Nephron progenitor cell (in vitro differentiated cells): ENCODE measurements around the gene ANKFY1.

Experiments used
- DNase-seq: peaks from one replicate; pipeline ENCODE4 v3.0.0; 2021
- H3K27ac Mint-ChIP-seq: 2 replicates; pipeline ENCODE4 v1.8.0; 2021; ENCODE audit warnings: mild to moderate bottlenecking, moderate library complexity, mixed read lengths
- H3K27me3 Mint-ChIP-seq: 2 replicates; pipeline ENCODE4 v1.8.0; 2021; ENCODE audit warnings: mild to moderate bottlenecking, low read depth, mixed read lengths; ENCODE audit not compliant: poor library complexity
- H3K36me3 Mint-ChIP-seq: 2 replicates; pipeline ENCODE4 v1.8.0; 2021; ENCODE audit warnings: low read depth, mixed read lengths
- H3K4me1 Mint-ChIP-seq: 2 replicates; pipeline ENCODE4 v1.8.0; 2021; ENCODE audit warnings: mixed read lengths
- H3K4me3 Mint-ChIP-seq: 2 replicates; pipeline ENCODE4 v1.8.0; 2021; ENCODE audit warnings: mild to moderate bottlenecking, moderate library complexity, mixed read lengths
- H3K9me3 Mint-ChIP-seq: 2 replicates; pipeline ENCODE4 v1.8.0; 2021; ENCODE audit warnings: mild to moderate bottlenecking, moderate library complexity, mixed read lengths
- TF ChIP-seq, protein P1 (sequence below): fragments of 200-600 bp; sonication (generic); IDR thresholded peaks from 2 replicates; pipeline ENCODE4 v1.5.0; 2021; ENCODE audit warnings: antibody characterized with exemption

Gene ANKFY1

DNA sequence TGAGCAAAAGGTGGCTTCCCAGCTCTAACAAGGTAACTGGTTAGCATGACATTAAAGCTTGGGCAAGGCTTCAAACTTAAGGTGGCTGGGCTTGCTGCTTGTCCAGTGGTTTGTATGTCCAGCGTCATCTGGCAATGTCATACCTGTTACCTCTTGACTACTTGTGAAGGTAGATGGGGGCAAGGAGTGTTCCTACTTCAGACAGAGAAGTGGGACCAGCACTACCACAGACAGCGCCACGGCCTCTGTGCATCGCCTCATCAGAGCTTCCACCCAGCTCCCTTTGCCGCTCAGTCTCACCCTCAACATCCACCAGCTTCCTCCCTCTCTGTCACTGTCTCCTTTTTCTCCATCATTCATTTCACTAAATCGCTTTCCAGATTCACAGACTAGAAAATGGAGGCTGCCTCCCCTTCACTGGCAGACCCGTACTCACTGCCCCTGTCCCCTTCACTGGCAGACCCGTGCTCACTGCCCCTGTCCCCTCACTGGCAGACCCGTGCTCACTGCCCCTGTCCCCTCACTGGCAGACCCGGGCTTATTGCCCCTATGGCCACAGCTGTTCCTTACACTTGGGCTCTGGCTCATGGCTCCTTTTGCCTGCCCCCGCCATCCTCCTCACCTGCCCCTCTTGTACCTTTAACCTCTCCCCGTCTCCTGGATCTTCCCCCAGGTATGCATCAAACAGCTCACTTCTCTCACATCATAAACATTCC lies 106.0 kb downstream of the ANKFY1 start:
- no peak overlapping the region for H3K4me3 Mint-ChIP-seq
- H3K36me3 Mint-ChIP-seq = no peaks in the 10 kb centered on the region
- TF ChIP-seq, protein P1, sequence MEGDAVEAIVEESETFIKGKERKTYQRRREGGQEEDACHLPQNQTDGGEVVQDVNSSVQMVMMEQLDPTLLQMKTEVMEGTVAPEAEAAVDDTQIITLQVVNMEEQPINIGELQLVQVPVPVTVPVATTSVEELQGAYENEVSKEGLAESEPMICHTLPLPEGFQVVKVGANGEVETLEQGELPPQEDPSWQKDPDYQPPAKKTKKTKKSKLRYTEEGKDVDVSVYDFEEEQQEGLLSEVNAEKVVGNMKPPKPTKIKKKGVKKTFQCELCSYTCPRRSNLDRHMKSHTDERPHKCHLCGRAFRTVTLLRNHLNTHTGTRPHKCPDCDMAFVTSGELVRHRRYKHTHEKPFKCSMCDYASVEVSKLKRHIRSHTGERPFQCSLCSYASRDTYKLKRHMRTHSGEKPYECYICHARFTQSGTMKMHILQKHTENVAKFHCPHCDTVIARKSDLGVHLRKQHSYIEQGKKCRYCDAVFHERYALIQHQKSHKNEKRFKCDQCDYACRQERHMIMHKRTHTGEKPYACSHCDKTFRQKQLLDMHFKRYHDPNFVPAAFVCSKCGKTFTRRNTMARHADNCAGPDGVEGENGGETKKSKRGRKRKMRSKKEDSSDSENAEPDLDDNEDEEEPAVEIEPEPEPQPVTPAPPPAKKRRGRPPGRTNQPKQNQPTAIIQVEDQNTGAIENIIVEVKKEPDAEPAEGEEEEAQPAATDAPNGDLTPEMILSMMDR = no peak
- DNase-seq = no peak
- no peak overlapping the region for H3K27ac Mint-ChIP-seq
- H3K9me3 Mint-ChIP-seq = no peaks in the 10 kb centered on the region
- H3K27me3 Mint-ChIP-seq = peaks cover 2% of the 10 kb centered on the region
- peaks cover 32% of the 10 kb centered on the region for H3K4me1 Mint-ChIP-seq

DNA sequence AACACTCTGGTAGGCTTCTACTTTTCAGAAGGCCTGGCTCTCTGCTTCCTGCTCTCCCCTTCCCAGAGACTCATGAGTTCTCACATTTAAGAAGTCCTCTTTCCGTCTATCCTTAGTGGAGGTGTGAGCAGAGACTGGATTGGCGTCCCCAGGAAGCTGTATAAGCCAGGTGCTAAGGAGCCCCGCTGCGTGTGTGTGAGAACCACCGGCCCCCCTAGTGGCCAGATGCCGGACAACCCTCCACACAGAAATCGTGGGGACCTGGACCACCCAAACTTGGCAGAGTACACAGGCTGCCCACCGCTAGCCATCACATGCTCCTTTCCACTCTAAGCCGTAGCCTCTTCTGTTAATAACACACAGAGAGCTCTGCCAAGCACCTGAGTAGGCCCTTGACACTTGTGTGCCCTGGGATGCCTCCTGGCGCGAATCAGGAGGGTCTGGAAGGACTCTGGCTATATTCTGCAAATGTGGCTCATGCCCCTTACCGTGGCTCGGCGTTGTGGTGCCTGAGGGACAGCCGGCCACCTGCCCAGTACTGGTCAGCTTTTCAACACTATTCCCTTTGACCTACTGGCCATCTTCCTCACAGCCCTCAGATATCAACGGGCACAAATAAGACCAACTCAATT lies 106.9 kb downstream of the ANKFY1 start:
- DNase-seq = peak; percentile 23
- H3K4me1 Mint-ChIP-seq = peaks cover 23% of the 10 kb centered on the region
- TF ChIP-seq, protein P1 = peak; percentile 30
- no peaks in the 10 kb centered on the region for H3K36me3 Mint-ChIP-seq
- no peak overlapping the region for H3K27ac Mint-ChIP-seq
- H3K9me3 Mint-ChIP-seq = no peaks in the 10 kb centered on the region
- peaks cover 2% of the 10 kb centered on the region for H3K27me3 Mint-ChIP-seq
- no peak overlapping the region for H3K4me3 Mint-ChIP-seq

DNA sequence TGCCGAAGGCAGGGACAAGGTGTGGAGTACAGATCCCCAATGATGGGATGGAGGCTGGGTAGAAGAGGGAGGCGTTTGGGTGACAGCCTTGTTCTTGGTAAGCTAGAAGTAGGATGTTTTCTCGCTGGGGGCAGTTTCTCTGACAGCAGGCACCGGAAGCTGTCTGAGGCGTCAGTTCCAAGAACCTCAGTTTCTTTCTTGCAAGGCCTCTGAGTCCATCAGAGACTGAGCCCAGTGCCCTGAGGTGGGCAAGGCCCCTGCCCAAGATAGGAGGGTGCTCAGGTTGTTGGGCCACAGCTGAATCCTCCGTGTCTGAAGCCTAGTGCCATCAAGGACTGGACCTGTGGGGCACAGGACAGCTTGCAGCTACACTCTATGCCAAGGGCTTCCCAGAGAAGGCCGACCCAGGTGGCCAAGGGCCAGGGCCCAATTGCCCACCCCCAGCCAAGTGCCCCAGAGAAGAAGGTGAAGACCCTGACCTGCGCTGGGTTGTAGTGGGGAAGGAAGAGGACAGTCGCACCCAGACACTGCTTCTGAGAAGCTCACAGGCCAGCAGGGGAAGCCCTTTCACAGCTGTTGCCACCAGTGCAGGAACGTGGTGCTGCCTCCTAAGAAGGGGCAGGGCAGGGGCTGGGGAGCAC lies 107.7 kb downstream of the ANKFY1 start:
- Mint-ChIP-seq H3K27ac (no peak overlapping the region), H3K4me3 (no peak overlapping the region), H3K9me3 (no peaks in the 10 kb centered on the region), H3K4me1 (peaks cover 15% of the 10 kb centered on the region), H3K36me3 (peaks cover 2% of the 10 kb centered on the region), H3K27me3 (peaks cover 2% of the 10 kb centered on the region)
- no peak for DNase-seq
- TF ChIP-seq, protein P1 = no peak

DNA sequence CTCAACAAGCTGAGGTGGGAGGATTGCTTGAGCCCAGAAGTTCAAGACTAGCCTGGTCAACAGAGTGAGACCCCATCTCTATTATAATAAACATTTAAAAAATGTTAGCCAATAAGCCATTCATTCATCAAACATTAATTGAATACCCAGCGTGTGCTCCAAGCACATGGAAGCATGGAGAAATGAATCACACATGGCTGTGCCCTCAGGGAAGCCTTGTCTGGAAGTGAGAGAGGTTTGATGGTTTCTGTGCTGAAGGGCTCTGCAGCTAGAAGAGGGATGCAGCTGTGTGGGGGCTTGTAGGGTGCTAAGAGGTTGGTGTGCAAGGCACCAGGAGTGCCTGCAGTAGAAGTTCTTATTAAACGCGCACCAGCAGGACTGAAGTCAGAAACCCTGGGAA lies 109.6 kb downstream of the ANKFY1 start:
- H3K4me1 Mint-ChIP-seq = peaks cover 11% of the 10 kb centered on the region
- no peak for DNase-seq
- TF ChIP-seq, protein P1 = no peak
- H3K9me3 Mint-ChIP-seq = no peaks in the 10 kb centered on the region
- peak overlapping the region; percentile 58 for H3K27ac Mint-ChIP-seq
- peaks cover 7% of the 10 kb centered on the region for H3K36me3 Mint-ChIP-seq
- H3K4me3 Mint-ChIP-seq = no peak overlapping the region
- H3K27me3 Mint-ChIP-seq = peaks cover 2% of the 10 kb centered on the region

DNA sequence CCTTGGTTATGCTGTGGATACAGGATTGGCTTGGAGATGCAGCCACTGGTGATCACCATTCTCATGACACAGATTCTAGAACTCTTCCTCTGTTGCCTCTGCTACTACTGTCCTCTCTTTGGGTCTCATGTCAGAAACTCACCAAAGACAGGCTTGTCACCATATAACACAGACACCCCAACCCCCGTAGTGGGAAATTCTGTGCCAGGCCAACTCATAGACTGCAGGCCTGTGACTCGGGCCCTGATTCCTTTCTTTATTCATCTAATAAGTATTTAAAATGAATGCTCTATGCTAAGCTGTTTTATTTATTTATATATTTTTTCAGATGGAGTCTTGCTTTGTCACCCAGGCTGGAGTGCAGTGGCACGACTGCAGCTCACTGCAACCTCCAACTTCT lies 111.3 kb downstream of the ANKFY1 start:
- H3K36me3 Mint-ChIP-seq = peaks cover 7% of the 10 kb centered on the region
- TF ChIP-seq, protein P1 = no peak
- H3K27ac Mint-ChIP-seq = no peak overlapping the region
- no peak for DNase-seq
- no peaks in the 10 kb centered on the region for H3K9me3 Mint-ChIP-seq
- H3K4me1 Mint-ChIP-seq = peaks cover 15% of the 10 kb centered on the region
- no peak overlapping the region for H3K4me3 Mint-ChIP-seq
- peaks cover 6% of the 10 kb centered on the region for H3K27me3 Mint-ChIP-seq
